ENCODE measurements around the gene PGM5. TPM values are rescaled to one million over a fixed set of nuclear protein-coding genes. Genes with fewer than 3 reads are reported as not detected.

The PGM5 gene
- total and polyA plus RNA-seq, 2 of the 4 experiments (the other 2 are of a cell fraction) = 8.3 to 14.7 TPM

GRCh38 chr9:68482548-68482947 lies 126.1 kb downstream of the PGM5 start:
- H2AK5ac ChIP-seq (ENCODE audit: low read depth, low read length) = no peak overlapping the region
- TF ChIP-seq ELK1 (IDR thresholded peaks at IDR 0.05; ENCODE audit: borderline replicate concordance, low read depth, low read length) (no peak), USF2 (IDR thresholded peaks at IDR 0.05; ENCODE audit: low read depth, low read length) (no peak), POLR2A (IDR thresholded peaks at IDR 0.05; ENCODE audit: low read depth, low read length) (no peak), NFE2L2 (IDR thresholded peaks at IDR 0.05; ENCODE audit: low read depth, low read length) (no peak), MXI1 (IDR thresholded peaks at IDR 0.05; ENCODE audit: borderline replicate concordance, low read depth, low read length) (no peak), MAFK (IDR thresholded peaks at IDR 0.05; ENCODE audit: low read depth, low read length) (no peak), SMC3 (IDR thresholded peaks at IDR 0.05; ENCODE audit: low read depth, low read length) (no peak), CTCF (conservative IDR thresholded peaks at IDR 0.05; ENCODE audit: low read depth, low read length) (no peak), RCOR1 (IDR thresholded peaks at IDR 0.05; ENCODE audit: insufficient replicate concordance, low read length) (no peak), MAZ (IDR thresholded peaks at IDR 0.05; ENCODE audit: borderline replicate concordance, low read depth, low read length) (no peak), CEBPB (IDR thresholded peaks at IDR 0.05; ENCODE audit: low read depth, low read length) (no peak), RAD21 (IDR thresholded peaks at IDR 0.05; ENCODE audit: low read length) (no peak), FOS (IDR thresholded peaks at IDR 0.05; ENCODE audit: low read depth, low read length) (no peak), CHD1 (IDR thresholded peaks at IDR 0.05; ENCODE audit: low read depth, low read length) (no peak), BHLHE40 (IDR thresholded peaks at IDR 0.05; ENCODE audit: low read depth, low read length) (no peak), RFX5 (IDR thresholded peaks at IDR 0.05; ENCODE audit: low read depth, low read length) (no peak)
- no peak overlapping the region for H2BK5ac ChIP-seq (ENCODE audit: low read depth, low read length, poor library complexity, severe bottlenecking)
- no peak overlapping the region for H3K23ac ChIP-seq (ENCODE audit: low read depth, low read length)
- no peak overlapping the region for H3K56ac ChIP-seq (ENCODE audit: extremely low read depth, insufficient read depth, low read length)
- no peak overlapping the region for H2AFZ ChIP-seq (replicated peaks; ENCODE audit: low read length, poor library complexity)
- no peak overlapping the region for H4K8ac ChIP-seq (ENCODE audit: low read depth in 2 of 2, low read length in 2 of 2)
- no peak overlapping the region for H3K27ac ChIP-seq (ENCODE audit: insufficient read depth, low read length)
- POLR2A ChIA-PET (ENCODE audit: unreplicated experiment) = no interaction called here
- WGBS, 2 experiments (ENCODE audit: extremely low coverage in 2 of 2, insufficient read length in 1 of 2) = no CpG with 5 or more reads among the region's 1 CpG
- intact Hi-C loops (cut with micrococcal nuclease) (no loop called here), in situ Hi-C loops (cut with MboI; ENCODE audit: low sequenced_read_pairs) (no loop called here), dilution Hi-C loops (cut with HindIII; ENCODE audit: low sequenced_read_pairs, unreplicated experiment) (no loop called here)
- H3K36me3 ChIP-seq (ENCODE audit: control insufficient read depth, insufficient read depth, low read length) = no peaks in the 10 kb centered on the region
- H3K4me3 ChIP-seq (ENCODE audit: insufficient read depth, low read depth, low read length) = no peak overlapping the region
- peaks cover 3% of the 10 kb centered on the region; the same call in 1 of the 2 replicates for H3K9me3 ChIP-seq (ENCODE audit: control insufficient read depth, insufficient read depth, low read length)
- no peaks in the 10 kb centered on the region for H4K20me1 ChIP-seq (ENCODE audit: insufficient read depth, low read length)
- H4K5ac ChIP-seq (ENCODE audit: low read depth, low read length) = no peak overlapping the region
- H3K79me1 ChIP-seq (ENCODE audit: low read depth in 1 of 2, low read length in 2 of 2) = no peaks in the 10 kb centered on the region
- no peak overlapping the region for H2BK15ac ChIP-seq (ENCODE audit: low read depth, low read length)
- no peak overlapping the region for H3K18ac ChIP-seq (ENCODE audit: low read depth, low read length)
- H2AK9ac ChIP-seq (replicated peaks; ENCODE audit: low read depth, low read length, poor library complexity) = no peak overlapping the region
- ATAC-seq (ENCODE audit: low read depth) (no peak), DNase-seq (no peak)
- H3K4me1 ChIP-seq (ENCODE audit: control insufficient read depth, insufficient read depth, low read length) = peaks cover 6% of the 10 kb centered on the region
- no peak overlapping the region for H3K4ac ChIP-seq (ENCODE audit: low read depth, low read length)
- H3K14ac ChIP-seq (replicated peaks; ENCODE audit: low read depth, low read length) = no peak overlapping the region
- H4K91ac ChIP-seq (ENCODE audit: insufficient read depth, low read depth, low read length) = no peak overlapping the region
- H3K27me3 ChIP-seq (ENCODE audit: control insufficient read depth, insufficient read depth, low read length) = no peaks in the 10 kb centered on the region
- H3K9ac ChIP-seq (ENCODE audit: low read depth, low read length) = no peak overlapping the region
- H2BK120ac ChIP-seq (ENCODE audit: low read depth, low read length) = no peak overlapping the region
- no peaks in the 10 kb centered on the region for H3K9me1 ChIP-seq (ENCODE audit: insufficient read depth, low read length)
- CTCF ChIA-PET = no interaction called here
- no peak overlapping the region for H3K4me2 ChIP-seq (ENCODE audit: low read depth, low read length)
- BruUV-seq (replicated peaks) = no TSS peak
- no peak overlapping the region for H2BK20ac ChIP-seq (ENCODE audit: low read depth, low read length)
